K562 (cell line): ENCODE results near the gene PI4KA. TPM values are rescaled to one million over a fixed set of nuclear protein-coding genes. Genes with fewer than 3 reads are reported as not detected.
A peak's percentile ranks its signal among the peaks of the same experiment; 100 is the strongest.

ENCODE experiments used
- CREB1 ChIP-seq, 2 experiments: sonication (generic) in 1 of 2; formaldehyde crosslinking in 1 of 2; IDR thresholded peaks; 2 replicates each; pipeline versions ENCODE4 v1.6.1 to v1.8.0; 2012 to 2022; ENCODE audit warnings: inconsistent platforms in 1 of 2, mild to moderate bottlenecking in 1 of 2, missing genetic modification reagents in 1 of 2, moderate library complexity in 1 of 2
- CREM ChIP-seq: IDR thresholded peaks from 2 replicates; pipeline ENCODE4 v1.6.1; 2014; ENCODE audit warnings: antibody characterized with exemption, low read depth
- DNMT1 ChIP-seq: fragments of 450-650 bp; IDR thresholded peaks from 2 replicates; pipeline ENCODE4 v1.6.1; 2016; ENCODE audit warnings: antibody characterized with exemption, mild to moderate bottlenecking
- FUS ChIP-seq: fragments of 200-400 bp; formaldehyde crosslinking; optimal IDR thresholded peaks from 2 replicates; pipeline ENCODE3; 2017; ENCODE audit warnings: low read depth, low read length
- HCFC1 ChIP-seq: IDR thresholded peaks from 2 replicates; pipeline ENCODE4 v1.6.1; 2012; ENCODE audit warnings: low read depth, low read length, improper control_type of control experiment
- KDM5B ChIP-seq: fragments of 200-600 bp; sonication (generic); IDR thresholded peaks from 2 replicates; pipeline ENCODE4 v1.6.1; 2012; ENCODE audit warnings: low read depth, mild to moderate bottlenecking, moderate library complexity, low read length, control low read depth, inconsistent platforms; ENCODE audit not compliant: insufficient replicate concordance
- MCM7 ChIP-seq, 2 experiments: fragments of 450-650 bp; IDR thresholded peaks; 2 replicates each; pipeline ENCODE4 v1.6.1; 2016 to 2018
- NUFIP1 ChIP-seq: fragments of 450-650 bp; IDR thresholded peaks from 2 replicates; pipeline ENCODE4 v1.6.1; 2018; ENCODE audit not compliant: partially characterized antibody
- SLC30A9 ChIP-seq: fragments of 250-450 bp; sonication (Bioruptor Pico); IDR thresholded peaks from 2 replicates; pipeline ENCODE4 v1.8.0; 2022; ENCODE audit warnings: mild to moderate bottlenecking, moderate library complexity
- ZC3H11A ChIP-seq: IDR thresholded peaks from 2 replicates; pipeline ENCODE4 v1.6.1; 2012; ENCODE audit warnings: low read depth, low read length, improper control_type of control experiment
- ZNF146 ChIP-seq: IDR thresholded peaks from one replicate; pipeline ENCODE4 v1.6.1; 2018; ENCODE audit warnings: missing compliant biosample characterization; ENCODE audit not compliant: unreplicated experiment
- ZNF274 ChIP-seq: IDR thresholded peaks from 2 replicates; pipeline ENCODE4 v1.6.1; 2011; ENCODE audit warnings: low read depth, mild to moderate bottlenecking, low read length, moderate library complexity, borderline replicate concordance
- ZNF3 ChIP-seq: fragments of 250-450 bp; sonication (Bioruptor Pico); IDR thresholded peaks from 2 replicates; pipeline ENCODE4 v1.5.0; 2021; ENCODE audit warnings: mild to moderate bottlenecking, moderate library complexity
- ZNF444 ChIP-seq: fragments of 250-450 bp; sonication (Bioruptor Pico); IDR thresholded peaks from 2 replicates; pipeline ENCODE4 v1.4.0; 2020; ENCODE audit warnings: mild to moderate bottlenecking, moderate library complexity
- ZNF780A ChIP-seq: fragments of 250-450 bp; sonication (Bioruptor Pico); IDR thresholded peaks from 2 replicates; pipeline ENCODE4 v1.5.0; 2021; ENCODE audit warnings: mild to moderate bottlenecking
- polyA plus RNA-seq, 8 experiments: library from polyadenylated mRNA; depleted of rRNA in 4 of 8; stranded (reverse) in 5 of 8; unstranded in 3 of 8; fragments of >200 nt; fragmentation: Nextera tagmentation in 2 of 8; fragmentation: Illumina TruSeq in 1 of 8; extraction: Ambion mirVana in 2 of 8; extraction: Trizol in 1 of 8; gene quantifications; 2 replicates each; pipeline versions ENCODE4 v1.2.1 to v1.2.3, GENCODE V29; 2011 to 2014; ENCODE audit warnings: inconsistent platforms in 1 of 8, missing spikeins in 1 of 8
- total RNA-seq, 7 experiments: library from RNA; depleted of rRNA in 6 of 7; stranded (reverse); fragments of >200 nt in 6 of 7; fragmentation: Illumina TruSeq in 2 of 7; extraction: Trizol in 2 of 7; gene quantifications; 2 replicates each; pipeline versions ENCODE4 v1.2.1 to v1.2.3, GENCODE V29; 2011 to 2021; ENCODE audit warnings: low replicate concordance in 1 of 7
- TF ChIP-seq, protein P1 (sequence below), 2 experiments: fragments of 450-650 bp; IDR thresholded peaks; 2 replicates each; pipeline ENCODE4 v1.6.1; 2016
- TF ChIP-seq, protein P2 (sequence below), 2 experiments: fragments of 450-650 bp; IDR thresholded peaks; 2 replicates each; pipeline ENCODE4 v1.6.1; 2018; ENCODE audit warnings: mild to moderate bottlenecking in 2 of 2, low read depth in 1 of 2; ENCODE audit not compliant: partially characterized antibody in 2 of 2
- TF ChIP-seq, protein P3 (sequence below): fragments of 200-800 bp; sonication (Bioruptor generic); IDR thresholded peaks from 2 replicates; pipeline ENCODE4 v1.6.1; 2016; ENCODE audit warnings: missing genetic modification characterization, missing compliant biosample characterization

The PI4KA gene
- total and polyA plus RNA-seq, 9 of the 15 experiments (the other 6 are each of a cell fraction or from before 2014, with no cell fraction given): 7.3 to 187 (median 84.7) TPM

DNA sequence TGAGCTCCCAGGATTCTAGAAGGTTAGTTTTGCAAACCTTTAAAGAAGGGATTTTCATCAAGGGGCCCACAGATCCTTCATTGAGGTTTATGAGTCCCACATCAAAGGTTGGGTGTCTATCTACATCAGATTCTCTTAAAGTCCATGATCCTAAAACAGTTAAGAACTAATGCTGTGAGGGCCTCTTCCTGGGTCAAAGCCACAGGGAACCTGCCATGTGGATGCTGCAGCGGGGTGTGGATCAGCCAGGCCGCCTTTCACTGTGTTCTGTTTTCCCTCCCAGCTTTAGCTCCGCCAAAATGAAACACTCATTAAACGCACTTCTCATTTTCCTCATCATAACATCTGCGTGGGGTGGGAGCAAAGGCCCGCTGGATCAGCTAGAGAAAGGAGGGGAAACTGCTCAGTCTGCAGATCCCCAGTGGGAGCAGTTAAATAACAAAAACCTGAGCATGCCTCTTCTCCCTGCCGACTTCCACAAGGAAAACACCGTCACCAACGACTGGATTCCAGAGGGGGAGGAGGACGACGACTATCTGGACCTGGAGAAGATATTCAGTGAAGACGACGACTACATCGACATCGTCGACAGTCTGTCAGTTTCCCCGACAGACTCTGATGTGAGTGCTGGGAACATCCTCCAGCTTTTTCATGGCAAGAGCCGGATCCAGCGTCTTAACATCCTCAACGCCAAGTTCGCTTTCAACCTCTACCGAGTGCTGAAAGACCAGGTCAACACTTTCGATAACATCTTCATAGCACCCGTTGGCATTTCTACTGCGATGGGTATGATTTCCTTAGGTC lies 79.4 kb downstream of the PI4KA start (continued):
- TF ChIP-seq, protein P1, sequence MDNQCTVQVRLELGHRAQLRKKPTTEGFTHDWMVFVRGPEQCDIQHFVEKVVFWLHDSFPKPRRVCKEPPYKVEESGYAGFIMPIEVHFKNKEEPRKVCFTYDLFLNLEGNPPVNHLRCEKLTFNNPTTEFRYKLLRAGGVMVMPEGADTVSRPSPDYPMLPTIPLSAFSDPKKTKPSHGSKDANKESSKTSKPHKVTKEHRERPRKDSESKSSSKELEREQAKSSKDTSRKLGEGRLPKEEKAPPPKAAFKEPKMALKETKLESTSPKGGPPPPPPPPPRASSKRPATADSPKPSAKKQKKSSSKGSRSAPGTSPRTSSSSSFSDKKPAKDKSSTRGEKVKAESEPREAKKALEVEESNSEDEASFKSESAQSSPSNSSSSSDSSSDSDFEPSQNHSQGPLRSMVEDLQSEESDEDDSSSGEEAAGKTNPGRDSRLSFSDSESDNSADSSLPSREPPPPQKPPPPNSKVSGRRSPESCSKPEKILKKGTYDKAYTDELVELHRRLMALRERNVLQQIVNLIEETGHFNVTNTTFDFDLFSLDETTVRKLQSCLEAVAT (IDR thresholded peaks at IDR 0.05): no peak
- TF ChIP-seq MCM7 (IDR thresholded peaks at IDR 0.05) (no peak), ZNF274 (no peak), CREM (no peak), ZNF444 (CRISPR knock-in tag) (no peak), HCFC1 (no peak), KDM5B (no peak), ZNF146 (no peak), ZNF3 (CRISPR knock-in tag) (no peak), ZC3H11A (0 out of 2 replicates have a peak, but pooled peaks have one; percentile 11), NUFIP1 (no peak), SLC30A9 (CRISPR knock-in tag) (no peak), CREB1 (IDR thresholded peaks at IDR 0.05) (no peak), CREB1 (CRISPR knock-in tag; IDR thresholded peaks at IDR 0.05) (no peak), FUS (no peak), ZNF780A (no peak), DNMT1 (no peak)
- TF ChIP-seq, protein P2, sequence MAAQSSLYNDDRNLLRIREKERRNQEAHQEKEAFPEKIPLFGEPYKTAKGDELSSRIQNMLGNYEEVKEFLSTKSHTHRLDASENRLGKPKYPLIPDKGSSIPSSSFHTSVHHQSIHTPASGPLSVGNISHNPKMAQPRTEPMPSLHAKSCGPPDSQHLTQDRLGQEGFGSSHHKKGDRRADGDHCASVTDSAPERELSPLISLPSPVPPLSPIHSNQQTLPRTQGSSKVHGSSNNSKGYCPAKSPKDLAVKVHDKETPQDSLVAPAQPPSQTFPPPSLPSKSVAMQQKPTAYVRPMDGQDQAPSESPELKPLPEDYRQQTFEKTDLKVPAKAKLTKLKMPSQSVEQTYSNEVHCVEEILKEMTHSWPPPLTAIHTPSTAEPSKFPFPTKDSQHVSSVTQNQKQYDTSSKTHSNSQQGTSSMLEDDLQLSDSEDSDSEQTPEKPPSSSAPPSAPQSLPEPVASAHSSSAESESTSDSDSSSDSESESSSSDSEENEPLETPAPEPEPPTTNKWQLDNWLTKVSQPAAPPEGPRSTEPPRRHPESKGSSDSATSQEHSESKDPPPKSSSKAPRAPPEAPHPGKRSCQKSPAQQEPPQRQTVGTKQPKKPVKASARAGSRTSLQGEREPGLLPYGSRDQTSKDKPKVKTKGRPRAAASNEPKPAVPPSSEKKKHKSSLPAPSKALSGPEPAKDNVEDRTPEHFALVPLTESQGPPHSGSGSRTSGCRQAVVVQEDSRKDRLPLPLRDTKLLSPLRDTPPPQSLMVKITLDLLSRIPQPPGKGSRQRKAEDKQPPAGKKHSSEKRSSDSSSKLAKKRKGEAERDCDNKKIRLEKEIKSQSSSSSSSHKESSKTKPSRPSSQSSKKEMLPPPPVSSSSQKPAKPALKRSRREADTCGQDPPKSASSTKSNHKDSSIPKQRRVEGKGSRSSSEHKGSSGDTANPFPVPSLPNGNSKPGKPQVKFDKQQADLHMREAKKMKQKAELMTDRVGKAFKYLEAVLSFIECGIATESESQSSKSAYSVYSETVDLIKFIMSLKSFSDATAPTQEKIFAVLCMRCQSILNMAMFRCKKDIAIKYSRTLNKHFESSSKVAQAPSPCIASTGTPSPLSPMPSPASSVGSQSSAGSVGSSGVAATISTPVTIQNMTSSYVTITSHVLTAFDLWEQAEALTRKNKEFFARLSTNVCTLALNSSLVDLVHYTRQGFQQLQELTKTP (IDR thresholded peaks at IDR 0.05; ENCODE audit: low read depth in 1 of 2, partially characterized antibody in 2 of 2): no peak
- TF ChIP-seq, protein P3, sequence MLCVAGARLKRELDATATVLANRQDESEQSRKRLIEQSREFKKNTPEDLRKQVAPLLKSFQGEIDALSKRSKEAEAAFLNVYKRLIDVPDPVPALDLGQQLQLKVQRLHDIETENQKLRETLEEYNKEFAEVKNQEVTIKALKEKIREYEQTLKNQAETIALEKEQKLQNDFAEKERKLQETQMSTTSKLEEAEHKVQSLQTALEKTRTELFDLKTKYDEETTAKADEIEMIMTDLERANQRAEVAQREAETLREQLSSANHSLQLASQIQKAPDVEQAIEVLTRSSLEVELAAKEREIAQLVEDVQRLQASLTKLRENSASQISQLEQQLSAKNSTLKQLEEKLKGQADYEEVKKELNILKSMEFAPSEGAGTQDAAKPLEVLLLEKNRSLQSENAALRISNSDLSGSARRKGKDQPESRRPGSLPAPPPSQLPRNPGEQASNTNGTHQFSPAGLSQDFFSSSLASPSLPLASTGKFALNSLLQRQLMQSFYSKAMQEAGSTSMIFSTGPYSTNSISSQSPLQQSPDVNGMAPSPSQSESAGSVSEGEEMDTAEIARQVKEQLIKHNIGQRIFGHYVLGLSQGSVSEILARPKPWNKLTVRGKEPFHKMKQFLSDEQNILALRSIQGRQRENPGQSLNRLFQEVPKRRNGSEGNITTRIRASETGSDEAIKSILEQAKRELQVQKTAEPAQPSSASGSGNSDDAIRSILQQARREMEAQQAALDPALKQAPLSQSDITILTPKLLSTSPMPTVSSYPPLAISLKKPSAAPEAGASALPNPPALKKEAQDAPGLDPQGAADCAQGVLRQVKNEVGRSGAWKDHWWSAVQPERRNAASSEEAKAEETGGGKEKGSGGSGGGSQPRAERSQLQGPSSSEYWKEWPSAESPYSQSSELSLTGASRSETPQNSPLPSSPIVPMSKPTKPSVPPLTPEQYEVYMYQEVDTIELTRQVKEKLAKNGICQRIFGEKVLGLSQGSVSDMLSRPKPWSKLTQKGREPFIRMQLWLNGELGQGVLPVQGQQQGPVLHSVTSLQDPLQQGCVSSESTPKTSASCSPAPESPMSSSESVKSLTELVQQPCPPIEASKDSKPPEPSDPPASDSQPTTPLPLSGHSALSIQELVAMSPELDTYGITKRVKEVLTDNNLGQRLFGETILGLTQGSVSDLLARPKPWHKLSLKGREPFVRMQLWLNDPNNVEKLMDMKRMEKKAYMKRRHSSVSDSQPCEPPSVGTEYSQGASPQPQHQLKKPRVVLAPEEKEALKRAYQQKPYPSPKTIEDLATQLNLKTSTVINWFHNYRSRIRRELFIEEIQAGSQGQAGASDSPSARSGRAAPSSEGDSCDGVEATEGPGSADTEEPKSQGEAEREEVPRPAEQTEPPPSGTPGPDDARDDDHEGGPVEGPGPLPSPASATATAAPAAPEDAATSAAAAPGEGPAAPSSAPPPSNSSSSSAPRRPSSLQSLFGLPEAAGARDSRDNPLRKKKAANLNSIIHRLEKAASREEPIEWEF (CRISPR knock-in tag): no peak
